ENCODE results near the gene SLC17A1. TPM values are rescaled to one million over a fixed set of nuclear protein-coding genes. Genes with fewer than 3 reads are reported as not detected.

Gene SLC17A1
- total RNA-seq, 1 donor from 2014 or later = not detected

- DNase-seq (ENCODE audit: low read depth) (no peak), FAIRE-seq (peak; percentile 36)
- H3K36me3 ChIP-seq (ENCODE audit: control insufficient read depth, insufficient read depth, low read length) = no peaks in the 10 kb centered on the region
- TF ChIP-seq, protein P1, sequence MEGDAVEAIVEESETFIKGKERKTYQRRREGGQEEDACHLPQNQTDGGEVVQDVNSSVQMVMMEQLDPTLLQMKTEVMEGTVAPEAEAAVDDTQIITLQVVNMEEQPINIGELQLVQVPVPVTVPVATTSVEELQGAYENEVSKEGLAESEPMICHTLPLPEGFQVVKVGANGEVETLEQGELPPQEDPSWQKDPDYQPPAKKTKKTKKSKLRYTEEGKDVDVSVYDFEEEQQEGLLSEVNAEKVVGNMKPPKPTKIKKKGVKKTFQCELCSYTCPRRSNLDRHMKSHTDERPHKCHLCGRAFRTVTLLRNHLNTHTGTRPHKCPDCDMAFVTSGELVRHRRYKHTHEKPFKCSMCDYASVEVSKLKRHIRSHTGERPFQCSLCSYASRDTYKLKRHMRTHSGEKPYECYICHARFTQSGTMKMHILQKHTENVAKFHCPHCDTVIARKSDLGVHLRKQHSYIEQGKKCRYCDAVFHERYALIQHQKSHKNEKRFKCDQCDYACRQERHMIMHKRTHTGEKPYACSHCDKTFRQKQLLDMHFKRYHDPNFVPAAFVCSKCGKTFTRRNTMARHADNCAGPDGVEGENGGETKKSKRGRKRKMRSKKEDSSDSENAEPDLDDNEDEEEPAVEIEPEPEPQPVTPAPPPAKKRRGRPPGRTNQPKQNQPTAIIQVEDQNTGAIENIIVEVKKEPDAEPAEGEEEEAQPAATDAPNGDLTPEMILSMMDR (IDR thresholded peaks at IDR 0.05; ENCODE audit: insufficient read depth, low read length, severe bottlenecking) = no peak
- no peaks in the 10 kb centered on the region for H3K27me3 ChIP-seq (ENCODE audit: control insufficient read depth, insufficient read depth, low read length)
- H3K4me3 ChIP-seq (ENCODE audit: low read depth, low read length) = no peak overlapping the region
These were observed 44.4 kb downstream of the SLC17A1 start for GRCh38 chr6:25787428-25787827.

- no peak for FAIRE-seq
- DNase-seq (ENCODE audit: low read depth) = no peak
- Histone ChIP-seq H3K4me3 (ENCODE audit: low read depth, low read length) (no peak overlapping the region), H3K27me3 (ENCODE audit: control insufficient read depth, insufficient read depth, low read length) (no peaks in the 10 kb centered on the region), H3K36me3 (ENCODE audit: control insufficient read depth, insufficient read depth, low read length) (no peaks in the 10 kb centered on the region)
- TF ChIP-seq, protein P1 (IDR thresholded peaks at IDR 0.05; ENCODE audit: insufficient read depth, low read length, severe bottlenecking) = no peak
These were observed 50.7 kb downstream of the SLC17A1 start for GRCh38 chr6:25781134-25781533.

- FAIRE-seq (no peak), DNase-seq (ENCODE audit: low read depth) (no peak)
- TF ChIP-seq, protein P1 (IDR thresholded peaks at IDR 0.05; ENCODE audit: insufficient read depth, low read length, severe bottlenecking) = no peak
- Histone ChIP-seq H3K36me3 (ENCODE audit: control insufficient read depth, insufficient read depth, low read length) (no peaks in the 10 kb centered on the region), H3K4me3 (ENCODE audit: low read depth, low read length) (no peak overlapping the region), H3K27me3 (ENCODE audit: control insufficient read depth, insufficient read depth, low read length) (no peaks in the 10 kb centered on the region)
These were observed 53.8 kb downstream of the SLC17A1 start for GRCh38 chr6:25777856-25778649.

GRCh38 chr6:25777031-25777430 lies 54.8 kb downstream of the SLC17A1 start:
- no peak for FAIRE-seq
- Histone ChIP-seq H3K36me3 (ENCODE audit: control insufficient read depth, insufficient read depth, low read length) (no peaks in the 10 kb centered on the region), H3K27me3 (ENCODE audit: control insufficient read depth, insufficient read depth, low read length) (no peaks in the 10 kb centered on the region), H3K4me3 (ENCODE audit: low read depth, low read length) (no peak overlapping the region)
- DNase-seq (ENCODE audit: low read depth) = no peak
- TF ChIP-seq, protein P1 (IDR thresholded peaks at IDR 0.05; ENCODE audit: insufficient read depth, low read length, severe bottlenecking) = no peak

GRCh38 chr6:25774120-25774715 lies 57.6 kb downstream of the SLC17A1 start:
- Histone ChIP-seq H3K27me3 (ENCODE audit: control insufficient read depth, insufficient read depth, low read length) (no peaks in the 10 kb centered on the region), H3K36me3 (ENCODE audit: control insufficient read depth, insufficient read depth, low read length) (no peaks in the 10 kb centered on the region), H3K4me3 (ENCODE audit: low read depth, low read length) (no peak overlapping the region)
- TF ChIP-seq, protein P1 (IDR thresholded peaks at IDR 0.05; ENCODE audit: insufficient read depth, low read length, severe bottlenecking) = no peak
- DNase-seq (ENCODE audit: low read depth) (no peak), FAIRE-seq (no peak)

All from bronchial epithelial cell (primary cell).